Stimulated activated CD4-positive, alpha-beta T cell treated with anti-CD3 and anti-CD28 coated beads, Interleukin-2, amount 100 ng/mL, for 4 hours (primary cell): ENCODE data around the gene MLIP.
"Not testable (repeated sequence)": the region's sequence is repeated elsewhere in the genome, so short reads cannot be mapped to it uniquely, and the experiment has no call there.

Source experiments
- DNase-seq: peaks from one replicate; pipeline ENCODE4 v3.0.0-alpha.2; 2020; ENCODE audit warnings: low read depth

Gene MLIP, protein sequence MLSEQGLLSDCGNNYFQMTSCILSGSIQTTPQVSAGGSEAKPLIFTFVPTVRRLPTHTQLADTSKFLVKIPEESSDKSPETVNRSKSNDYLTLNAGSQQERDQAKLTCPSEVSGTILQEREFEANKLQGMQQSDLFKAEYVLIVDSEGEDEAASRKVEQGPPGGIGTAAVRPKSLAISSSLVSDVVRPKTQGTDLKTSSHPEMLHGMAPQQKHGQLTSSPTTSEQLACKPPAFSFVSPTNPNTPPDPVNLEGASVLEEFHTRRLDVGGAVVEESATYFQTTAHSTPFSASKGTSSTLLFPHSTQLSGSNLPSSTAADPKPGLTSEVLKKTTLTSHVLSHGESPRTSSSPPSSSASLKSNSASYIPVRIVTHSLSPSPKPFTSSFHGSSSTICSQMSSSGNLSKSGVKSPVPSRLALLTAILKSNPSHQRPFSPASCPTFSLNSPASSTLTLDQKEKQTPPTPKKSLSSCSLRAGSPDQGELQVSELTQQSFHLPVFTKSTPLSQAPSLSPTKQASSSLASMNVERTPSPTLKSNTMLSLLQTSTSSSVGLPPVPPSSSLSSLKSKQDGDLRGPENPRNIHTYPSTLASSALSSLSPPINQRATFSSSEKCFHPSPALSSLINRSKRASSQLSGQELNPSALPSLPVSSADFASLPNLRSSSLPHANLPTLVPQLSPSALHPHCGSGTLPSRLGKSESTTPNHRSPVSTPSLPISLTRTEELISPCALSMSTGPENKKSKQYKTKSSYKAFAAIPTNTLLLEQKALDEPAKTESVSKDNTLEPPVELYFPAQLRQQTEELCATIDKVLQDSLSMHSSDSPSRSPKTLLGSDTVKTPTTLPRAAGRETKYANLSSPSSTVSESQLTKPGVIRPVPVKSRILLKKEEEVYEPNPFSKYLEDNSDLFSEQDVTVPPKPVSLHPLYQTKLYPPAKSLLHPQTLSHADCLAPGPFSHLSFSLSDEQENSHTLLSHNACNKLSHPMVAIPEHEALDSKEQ

DNA sequence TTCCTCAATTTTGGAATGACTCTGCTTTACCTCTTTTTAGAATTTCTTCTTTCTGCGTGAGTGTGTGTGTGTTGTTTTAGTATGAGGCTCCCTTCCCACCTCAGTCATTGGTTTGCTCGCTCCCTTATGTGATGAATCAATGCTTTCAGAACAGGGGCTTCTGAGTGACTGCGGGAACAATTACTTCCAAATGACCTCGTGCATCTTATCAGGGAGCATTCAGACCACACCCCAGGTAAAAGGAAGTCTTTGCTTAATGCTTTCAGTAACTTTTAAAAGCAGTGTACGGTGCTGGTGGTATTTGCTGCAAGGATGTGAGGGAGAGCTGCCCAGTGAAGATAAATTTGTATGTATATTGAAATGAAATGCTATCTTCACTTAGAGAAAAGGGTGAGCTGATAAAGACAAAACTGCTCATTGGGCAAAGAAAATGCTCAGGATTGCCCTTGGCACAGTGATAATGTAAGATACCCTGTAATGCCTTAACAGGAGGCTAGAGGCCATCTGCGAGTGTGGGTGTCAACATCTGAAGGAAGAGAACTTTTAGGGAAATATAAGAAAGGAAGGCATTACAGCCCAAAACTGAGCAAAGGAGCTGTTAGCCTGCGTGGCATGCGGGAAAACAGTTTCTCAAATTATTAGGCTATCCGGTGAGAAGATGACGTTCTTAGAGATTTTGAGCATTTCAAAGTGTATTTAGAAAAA, at the start of gene MLIP:
MLIP (plus strand) TSS at position 103 of the 705 bp plus-strand sequence; CDS start at position 140, 37 bp downstream.
- DNase-seq = no peak

DNA sequence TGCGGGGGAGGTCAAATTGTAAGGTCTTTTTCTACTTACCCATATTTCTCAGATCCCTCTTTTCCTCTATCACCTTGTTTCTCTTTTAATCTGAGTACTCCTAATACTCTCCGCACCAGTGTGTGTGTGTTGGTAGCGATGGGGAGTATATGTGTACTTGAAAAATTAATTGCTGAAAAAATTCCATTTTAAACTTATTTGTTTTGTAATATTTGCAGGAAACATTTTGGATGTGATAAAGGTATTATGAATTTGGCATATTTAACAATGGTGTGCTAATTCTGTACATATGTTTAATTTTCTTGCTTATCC, 48.1 kb upstream of the MLIP start:
- DNase-seq = no peak

DNA sequence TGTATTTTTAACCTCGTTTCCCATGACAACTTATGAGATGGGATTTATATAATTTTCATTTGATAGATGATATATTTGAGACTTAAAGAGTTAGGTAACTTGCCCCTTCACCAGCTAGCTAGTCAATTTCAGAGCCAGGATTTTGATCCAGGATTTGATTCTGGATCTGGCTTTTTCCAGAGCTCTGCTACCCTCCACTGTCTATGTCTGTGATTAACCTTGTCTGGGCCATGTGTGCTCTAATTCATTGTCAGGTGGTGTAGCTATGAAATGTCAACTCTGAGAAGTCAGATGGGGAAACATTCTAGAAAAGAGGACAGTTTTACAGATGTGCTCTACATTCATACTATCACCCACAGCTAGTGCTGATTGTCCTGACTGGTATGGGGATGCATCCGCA, 42.5 kb upstream of the MLIP start:
- no peak for DNase-seq

DNA sequence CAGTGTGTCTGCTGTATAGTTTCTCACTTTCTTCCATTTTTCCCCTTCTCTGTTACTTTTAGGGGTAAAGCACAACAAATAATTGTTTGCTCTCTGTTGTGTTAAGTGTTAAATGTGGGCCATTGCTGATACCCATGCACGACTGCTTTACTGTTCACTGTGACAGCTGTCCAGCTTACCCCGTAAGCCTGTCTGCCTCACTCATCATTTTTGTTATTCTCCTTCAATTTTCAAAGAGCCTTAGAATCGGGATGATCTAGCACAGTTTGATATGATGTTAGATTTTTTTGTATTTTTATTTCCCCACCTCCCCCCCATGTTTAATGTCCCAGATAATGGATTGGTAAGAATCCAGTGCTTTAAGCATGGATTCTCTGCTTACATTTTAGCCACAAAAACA, 41.2 kb upstream of the MLIP start:
- DNase-seq = no peak

DNA sequence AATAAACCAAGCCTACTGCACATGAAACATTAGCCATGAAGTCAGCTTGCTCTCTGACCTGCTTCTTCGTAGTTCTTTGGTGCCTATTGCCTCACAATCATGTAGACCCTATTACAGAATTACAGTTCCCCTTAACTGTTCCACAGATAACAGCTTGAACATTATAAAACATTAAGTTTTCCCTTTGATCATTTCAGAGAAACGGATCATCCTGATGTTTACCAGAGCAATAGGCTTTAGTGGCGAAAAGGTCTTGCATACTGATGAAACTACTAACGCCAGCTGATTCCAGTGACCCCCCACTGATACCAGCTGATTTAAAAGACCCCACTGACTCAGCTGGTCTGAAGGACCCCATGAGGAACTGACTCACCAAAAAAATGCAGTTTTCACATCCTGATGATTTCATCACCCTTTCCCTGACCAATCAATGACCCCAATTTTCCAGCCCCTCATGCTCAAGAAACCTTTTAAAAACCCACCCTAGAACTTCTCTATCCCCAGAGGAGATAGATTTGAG, 39.4 kb upstream of the MLIP start:
- DNase-seq = no peak

DNA sequence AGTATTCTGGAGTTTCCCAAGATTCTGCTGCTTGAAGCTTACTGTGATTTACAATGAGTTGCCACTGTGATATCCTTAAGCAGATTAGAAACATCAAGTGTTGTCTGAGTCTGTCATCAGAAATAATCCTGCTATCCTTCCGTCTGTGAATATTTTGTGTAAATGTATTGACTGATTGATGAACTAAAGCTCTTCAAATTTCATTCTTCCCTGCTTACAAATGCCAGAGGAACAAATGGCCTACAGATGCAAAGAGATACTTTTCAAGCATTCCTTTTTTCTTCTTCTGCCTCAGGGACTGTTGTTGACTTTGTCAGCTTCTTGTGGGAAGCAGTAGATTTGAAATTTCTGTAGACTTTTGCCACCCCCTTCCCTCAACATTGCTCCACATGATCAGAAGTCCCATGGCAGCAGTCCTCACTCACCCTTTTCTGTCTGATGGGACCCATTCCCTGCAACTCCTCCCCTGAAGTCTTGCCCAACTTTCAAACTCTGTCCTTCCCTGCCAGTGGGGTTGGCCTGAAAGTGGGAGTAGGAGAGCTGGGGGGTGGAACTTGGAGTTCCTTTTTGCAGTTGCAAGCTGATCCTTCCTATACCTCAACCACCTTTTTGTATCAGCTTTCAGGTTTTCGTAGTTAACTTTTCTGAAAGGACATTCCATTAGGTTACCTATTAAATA, 38.5 kb upstream of the MLIP start:
- DNase-seq = no peak

DNA sequence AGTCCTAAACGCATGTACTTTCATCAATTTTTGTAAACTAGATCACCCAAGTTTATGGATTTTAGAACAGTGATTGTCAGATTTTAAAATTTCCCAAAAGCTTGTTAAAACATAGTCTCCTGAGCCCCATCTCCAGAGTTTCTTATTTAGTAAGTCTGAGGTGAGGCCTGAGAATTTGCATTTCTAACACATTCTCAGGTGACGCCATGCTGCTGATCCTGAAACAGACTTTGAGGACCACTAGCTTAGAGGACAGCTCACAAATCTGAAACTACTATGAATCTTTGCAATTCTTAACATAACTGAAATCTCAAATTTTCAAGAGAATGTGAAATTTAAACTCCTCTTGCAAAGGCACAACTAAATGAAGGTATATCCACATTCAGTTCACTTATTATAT, 37.8 kb upstream of the MLIP start:
- DNase-seq = no peak

DNA sequence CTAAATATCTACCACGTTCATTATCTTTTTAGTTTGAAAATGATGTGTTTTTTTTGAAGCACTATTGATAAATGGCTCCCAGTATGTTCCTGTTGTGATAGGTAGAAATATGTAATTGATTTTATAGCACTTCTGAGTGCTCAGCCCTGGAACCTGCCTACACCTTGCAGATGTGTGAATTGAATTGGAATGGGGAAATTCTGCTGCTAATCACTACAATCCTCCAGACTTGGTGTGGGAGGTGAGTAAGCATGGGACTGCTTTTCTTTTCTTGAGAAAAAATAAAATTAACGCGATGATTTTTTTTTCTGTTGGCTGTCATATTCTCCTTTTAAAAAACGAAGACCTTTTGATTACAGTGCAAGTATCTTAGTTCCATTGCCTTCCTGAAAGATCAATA, 37.1 kb upstream of the MLIP start:
- DNase-seq = no peak

DNA sequence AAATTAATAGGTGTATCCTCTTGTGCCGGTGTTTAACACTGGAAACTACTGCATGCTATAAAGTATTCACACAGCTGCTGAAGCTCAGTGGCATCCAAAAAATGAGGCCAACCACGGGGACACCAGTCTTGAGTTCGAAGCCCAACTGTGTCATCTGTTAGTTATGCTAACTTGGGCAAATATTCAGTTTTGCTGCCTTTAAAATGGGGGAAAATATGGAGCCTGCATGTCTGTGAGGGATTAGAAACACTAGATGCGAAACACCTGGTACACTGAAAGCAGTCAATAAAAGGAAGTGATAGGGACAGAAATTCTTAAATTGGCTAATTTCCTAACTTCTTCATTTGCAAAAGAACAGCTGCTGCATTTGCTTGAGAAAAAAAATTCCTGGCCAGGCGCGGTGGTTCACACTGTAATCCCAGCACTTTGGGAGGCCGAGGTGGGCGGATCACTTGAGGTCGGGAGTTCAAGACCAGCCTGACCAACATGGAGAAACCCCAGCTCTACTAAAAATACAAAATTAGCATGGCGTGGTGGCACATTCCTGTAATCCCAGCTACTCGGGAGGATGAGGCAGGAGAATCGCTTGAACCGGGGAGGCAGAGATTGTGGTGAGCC, 36.6 kb upstream of the MLIP start:
- no peak for DNase-seq

DNA sequence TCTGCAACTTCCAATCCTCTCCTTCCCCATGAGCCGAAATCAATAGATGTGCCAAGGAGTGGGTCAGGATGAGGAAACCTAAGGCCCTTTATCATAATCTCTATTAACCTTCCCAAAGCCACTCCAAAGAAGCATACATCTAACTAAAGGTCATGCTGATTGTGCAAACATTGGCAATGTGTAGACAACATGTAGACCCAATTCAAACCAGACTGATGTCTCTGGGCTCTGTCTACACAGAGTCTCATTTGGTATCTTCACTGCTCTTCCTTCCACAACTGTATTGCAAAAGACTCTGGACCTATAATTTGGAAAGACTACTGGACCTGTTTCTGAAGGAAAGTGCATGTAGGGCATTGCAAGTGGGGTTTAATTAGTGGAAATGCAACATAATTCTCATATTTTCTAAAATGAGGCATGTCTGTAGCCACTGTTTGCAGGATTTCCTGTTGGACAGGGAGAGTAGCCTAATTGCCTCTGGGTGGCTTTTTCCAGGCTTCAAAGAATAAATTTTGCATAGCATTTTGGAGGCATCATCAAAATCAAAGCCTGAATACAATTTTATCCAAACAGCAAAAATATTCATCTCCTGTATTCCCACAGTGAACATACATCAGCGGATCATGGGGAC, 35.0 kb upstream of the MLIP start:
- no peak for DNase-seq

DNA sequence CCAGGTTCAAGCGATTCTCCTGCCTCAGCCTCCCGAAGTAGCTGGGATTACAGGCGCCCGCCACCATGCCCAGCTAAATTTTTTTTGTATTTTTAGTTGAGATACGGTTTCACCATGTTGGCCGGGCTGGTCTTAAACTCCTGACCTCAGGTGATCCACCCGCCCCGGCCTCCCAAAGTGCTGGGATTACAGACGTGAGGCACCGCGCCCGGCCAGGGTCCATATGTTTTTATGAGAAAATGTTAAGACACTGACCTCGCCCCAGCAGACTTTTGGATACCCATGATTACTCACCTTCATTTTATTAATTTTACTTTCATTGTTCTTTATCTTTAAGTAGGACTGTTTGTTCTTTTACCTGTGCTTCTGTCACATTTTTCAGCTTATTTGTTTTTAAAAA, 29.7 kb upstream of the MLIP start:
- not testable (repeated sequence) for DNase-seq

DNA sequence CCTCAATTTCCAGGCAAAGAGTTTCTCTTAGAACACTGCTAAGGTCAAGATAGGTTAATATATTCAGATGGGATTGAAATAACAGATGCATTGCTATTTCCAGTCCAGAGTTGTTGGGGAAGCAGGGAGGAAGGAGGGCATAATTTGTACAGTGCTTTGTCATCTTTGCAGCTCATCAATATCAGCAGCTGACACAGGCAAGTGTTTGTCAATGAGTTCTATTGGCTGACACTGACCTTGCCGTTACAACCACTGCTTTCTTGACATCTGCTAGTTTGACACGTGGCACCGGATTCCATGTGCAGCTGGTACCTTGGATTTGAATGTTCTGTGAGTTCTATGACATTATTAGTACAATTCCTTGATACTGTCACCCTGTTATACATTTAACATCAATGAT, 28.0 kb upstream of the MLIP start:
- no peak for DNase-seq

DNA sequence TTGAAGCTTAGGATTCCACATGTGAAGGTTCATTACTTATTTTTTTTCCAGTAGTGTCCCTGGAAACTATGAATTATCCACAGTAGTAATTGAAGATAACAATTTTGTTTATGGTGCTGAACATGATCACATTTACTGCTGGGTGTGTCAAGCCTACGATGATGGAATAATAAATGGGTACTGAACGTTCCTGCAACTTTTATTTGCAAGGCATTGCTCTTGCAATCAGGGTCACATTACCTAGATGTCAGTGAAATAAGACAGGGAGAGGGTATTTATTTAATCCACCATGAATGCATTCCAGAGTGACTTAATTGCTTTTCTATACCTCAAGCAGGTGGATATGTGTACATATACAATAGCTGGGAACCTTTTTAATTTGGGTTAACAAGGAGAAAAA, 27.0 kb upstream of the MLIP start:
- no peak for DNase-seq

DNA sequence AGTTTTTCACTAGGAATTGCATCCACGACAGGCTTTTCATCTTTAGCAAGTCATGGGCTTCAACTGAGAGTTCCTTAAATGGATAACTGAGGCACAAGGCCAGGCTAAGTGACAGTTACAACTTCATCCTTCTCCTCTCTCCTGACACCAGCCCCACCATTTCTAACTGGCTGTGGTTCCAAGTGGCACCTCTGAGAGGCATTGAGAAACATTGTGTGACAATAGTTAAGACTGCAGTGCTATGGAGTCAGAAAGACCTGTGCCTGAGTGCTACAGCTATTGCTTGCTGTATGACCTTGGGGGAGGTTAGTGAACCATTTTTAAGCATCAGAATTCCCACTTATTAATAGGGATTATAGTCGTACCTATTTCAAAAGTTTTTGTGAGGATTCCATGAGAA, 26.2 kb upstream of the MLIP start:
- DNase-seq = no peak

DNA sequence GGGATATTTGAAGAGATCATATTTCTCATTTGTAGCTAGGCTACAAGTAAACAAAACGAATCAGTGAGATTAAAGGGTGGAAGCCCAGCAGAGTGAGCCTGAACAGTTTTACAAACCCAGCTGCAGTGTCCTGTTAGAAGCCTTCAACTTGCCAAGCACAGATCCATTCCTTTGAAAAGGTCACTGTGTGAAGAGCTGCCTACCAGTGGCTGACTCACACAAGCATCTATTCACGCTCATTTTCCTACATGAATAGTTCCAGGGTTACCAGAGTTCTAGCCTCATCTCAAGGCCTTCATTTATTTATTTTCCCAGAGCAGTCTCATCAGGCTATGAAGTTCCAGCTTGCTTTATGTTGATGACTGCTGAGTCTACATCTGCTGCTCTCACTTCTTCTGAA, 25.7 kb upstream of the MLIP start:
- no peak for DNase-seq

DNA sequence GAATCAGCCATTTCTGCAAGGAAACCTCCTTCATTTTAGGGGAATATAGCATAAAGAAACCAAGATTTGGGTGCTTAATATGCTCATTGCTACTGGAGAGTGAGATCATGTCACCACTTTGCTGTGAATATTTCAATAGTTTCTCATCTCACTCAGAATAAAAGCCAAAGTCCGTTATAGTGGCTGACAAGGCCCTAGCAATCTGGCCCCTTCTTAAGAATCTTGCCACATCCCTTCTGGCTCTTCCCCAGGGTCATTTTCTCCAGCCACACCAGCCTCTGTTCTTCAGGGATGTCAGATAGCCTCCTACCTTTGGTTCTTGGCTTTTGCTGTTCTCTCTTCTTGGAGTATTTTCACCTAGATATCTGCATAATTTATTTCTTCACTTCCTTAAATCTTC, 24.8 kb upstream of the MLIP start:
- no peak for DNase-seq

DNA sequence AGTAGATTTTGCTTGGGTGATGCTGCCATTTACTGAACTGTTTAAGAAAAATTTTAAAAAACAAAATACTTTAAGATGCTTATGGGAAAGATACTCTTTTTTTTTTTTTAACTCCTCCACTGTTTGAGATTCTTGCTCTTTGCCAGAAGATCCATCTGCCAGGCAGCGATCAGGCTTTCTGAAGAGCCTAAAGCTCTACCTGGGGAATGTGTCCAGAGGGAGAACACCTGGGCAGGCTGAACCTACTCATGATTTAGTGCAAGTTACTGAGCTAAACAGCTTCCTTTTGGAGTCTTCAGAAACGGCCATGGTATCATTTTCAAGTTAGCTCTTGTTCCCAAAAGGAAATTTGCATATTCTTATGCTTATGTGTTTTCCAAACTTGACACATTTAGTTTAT, 23.5 kb upstream of the MLIP start:
- DNase-seq = no peak

DNA sequence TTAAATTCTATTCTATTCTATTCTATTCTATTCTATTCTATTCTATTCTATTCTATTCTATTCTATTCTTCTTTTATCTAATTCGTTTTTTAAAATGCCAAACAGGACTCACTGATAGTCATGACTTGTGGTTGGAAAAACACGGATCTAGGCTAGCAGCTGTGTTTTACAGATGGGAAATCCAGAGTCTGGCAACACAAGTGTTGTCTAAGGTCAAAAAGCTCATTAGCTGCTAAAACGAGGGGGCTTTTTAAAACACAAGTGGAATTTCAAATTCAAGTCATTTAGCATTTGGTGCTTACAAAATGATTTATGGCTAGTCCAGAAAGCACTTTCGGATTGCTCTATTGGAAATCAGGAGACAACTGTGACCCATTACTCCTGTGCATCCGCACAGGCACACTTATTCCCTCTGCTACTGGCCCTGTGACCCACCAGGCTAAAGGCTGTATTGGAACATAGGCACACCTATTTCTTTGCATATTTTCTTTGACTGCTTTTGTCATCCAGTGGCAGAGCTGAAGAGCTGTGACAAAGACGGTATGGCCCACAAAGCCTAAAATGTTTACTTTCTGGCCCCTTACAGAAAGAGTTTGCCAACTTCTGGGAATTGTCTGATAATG, 17.8 kb upstream of the MLIP start:
- DNase-seq = no peak

DNA sequence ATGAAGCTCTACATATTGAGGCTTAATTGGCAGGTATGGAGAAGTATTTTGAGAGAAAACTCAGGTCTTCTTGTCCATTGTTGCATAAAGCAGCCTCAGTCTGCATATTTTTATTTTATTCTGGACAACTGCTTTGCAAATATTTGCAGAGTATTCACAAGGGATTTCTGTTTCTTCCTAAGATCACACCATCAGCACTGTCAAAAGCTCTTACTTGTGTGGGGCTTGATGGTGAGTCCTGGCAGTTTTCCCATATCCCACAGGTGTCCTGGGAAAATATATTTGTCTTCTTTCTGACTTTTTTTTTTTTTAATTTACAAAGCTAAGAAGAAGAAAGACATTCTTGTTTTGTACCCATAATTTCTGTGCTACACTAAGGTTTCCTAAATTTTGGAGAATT, 16.9 kb upstream of the MLIP start:
- no peak for DNase-seq

DNA sequence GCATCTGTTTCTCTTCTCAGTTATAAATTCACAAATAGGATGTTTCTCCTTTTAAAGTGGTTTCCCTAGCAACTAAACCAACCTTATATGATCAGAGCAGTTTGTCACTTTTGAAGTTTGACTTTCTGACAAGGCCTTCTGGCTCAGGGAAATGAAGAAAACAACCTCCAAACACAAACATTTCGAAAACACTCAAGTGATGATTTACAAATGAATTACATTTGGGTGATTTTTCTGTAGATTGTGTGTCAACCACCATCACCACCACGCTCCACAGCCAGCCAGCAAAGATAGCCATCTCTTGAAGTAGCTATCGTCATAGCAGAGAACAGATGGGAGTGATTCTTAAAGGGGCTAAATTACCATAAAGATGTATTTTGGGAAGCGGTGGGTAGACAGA, 16.5 kb upstream of the MLIP start:
- DNase-seq = no peak
